ENCODE measurements around the gene EIF3F. TPM values are rescaled to one million over a fixed set of nuclear protein-coding genes. Genes with fewer than 3 reads are reported as not detected.

The EIF3F gene
- total and polyA plus RNA-seq, 10 of the 15 experiments (the other 5 are each of a cell fraction or from before 2014, with no cell fraction given), result 81.3 to 461 (median 213) TPM

DNA sequence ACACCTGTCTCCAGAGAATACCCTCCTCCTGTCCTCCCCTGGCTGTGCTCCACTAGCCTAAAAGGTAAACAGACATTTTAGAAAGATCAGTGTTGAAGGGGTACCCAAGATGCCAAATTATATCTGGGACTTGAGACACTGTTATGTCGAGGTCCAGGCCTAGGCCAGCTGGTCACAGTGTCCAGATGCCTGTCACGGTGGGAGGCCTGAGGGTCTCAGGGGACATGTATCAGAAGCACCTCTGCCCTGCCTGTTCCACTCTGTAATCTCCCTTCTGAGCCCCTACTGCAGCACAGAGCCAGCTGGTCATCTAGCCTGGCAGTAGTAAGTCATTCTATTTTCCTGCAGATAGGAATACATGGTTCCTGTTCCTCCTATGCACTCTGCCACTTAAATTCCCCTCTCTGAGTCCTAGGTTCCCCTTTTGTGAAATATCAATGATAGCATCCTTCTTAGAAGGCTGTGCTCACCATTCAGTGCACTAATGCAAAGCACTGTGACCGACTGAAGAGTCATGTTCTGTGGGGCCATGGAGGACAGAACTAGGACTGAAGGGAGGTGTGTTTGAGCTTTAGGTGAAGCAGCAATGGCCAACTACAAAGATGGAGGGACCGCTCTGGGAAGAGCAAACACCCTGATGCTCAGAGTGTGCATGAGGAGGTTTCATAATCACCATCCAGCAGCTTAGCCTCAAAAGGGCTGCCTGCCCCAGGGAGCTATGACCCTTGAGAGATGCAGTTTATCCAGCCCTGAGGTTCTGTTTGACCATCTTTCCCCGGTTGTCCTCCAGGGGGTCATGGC lies 49.1 kb downstream of the EIF3F start:
- Histone ChIP-seq H4K20me1 (ENCODE audit: control insufficient read depth, insufficient read depth) (no peaks in the 10 kb centered on the region), H3K36me3 (ENCODE audit: control insufficient read depth in 2 of 2, insufficient read depth in 2 of 2, low read length in 1 of 2) (no peaks in the 10 kb centered on the region), H3K4me2 (ENCODE audit: control insufficient read depth, insufficient read depth) (no peak overlapping the region), H3K4me1 (ENCODE audit: control insufficient read depth, insufficient read depth, low read length) (no peaks in the 10 kb centered on the region), H3K27ac (ENCODE audit: control insufficient read depth, insufficient read depth) (no peak overlapping the region), H3K9ac (ENCODE audit: control insufficient read depth, insufficient read depth, low read length) (no peak overlapping the region), H3K27me3 (replicated peaks in 1 of 2; ENCODE audit: control insufficient read depth in 2 of 2, insufficient read depth in 2 of 2, low read length in 1 of 2) (no peaks in the 10 kb centered on the region; a peak in 2 of 4 replicates), H2AFZ (ENCODE audit: control insufficient read depth, low read depth, low read length) (no peak overlapping the region), H3K4me3 (no peak overlapping the region), H3K9me3 (replicated peaks; ENCODE audit: control insufficient read depth, insufficient read depth, low read length) (no peaks in the 10 kb centered on the region), H3K79me2 (ENCODE audit: control insufficient read depth, insufficient read depth, low read length) (no peaks in the 10 kb centered on the region)
- ChIA-PET POLR2A (no interaction called here), RAD21 (ENCODE audit: unreplicated experiment) (interaction anchor here (0.8 kb wide), 1 partner anchor 62 kb away, joined by 3 read pairs; no protein-coding TSS in a partner anchor), SMC1A (ENCODE audit: uncharacterized antibody, unreplicated experiment) (no interaction called here), CTCF (interaction anchor here (0.7 to 3.6 kb wide), 5 partner anchors 8 to 63 kb away, joined by 3 to 47 read pairs (median 3); no protein-coding TSS in a partner anchor)
- no peak for FAIRE-seq
- no peak for ATAC-seq
- in situ Hi-C loops (cut with MboI), result no loop called here
- WGBS (ENCODE audit: insufficient coverage, insufficient replicate concordance, low lambda C conversion rate, missing lambda C conversion rate), result 26% methylated on average over 5 of the region's 5 CpGs
- no TSS peak for BruUV-seq (replicated peaks)
- intact Hi-C loops (cut with micrococcal nuclease; ENCODE audit: unreplicated experiment), result loop anchor here (10.0 kb wide), 1 partner anchor 169 kb away; no protein-coding TSS in a partner anchor
- no peak for DNase-seq (ENCODE audit: low read depth, low spot score)
- TF ChIP-seq, protein P1, sequence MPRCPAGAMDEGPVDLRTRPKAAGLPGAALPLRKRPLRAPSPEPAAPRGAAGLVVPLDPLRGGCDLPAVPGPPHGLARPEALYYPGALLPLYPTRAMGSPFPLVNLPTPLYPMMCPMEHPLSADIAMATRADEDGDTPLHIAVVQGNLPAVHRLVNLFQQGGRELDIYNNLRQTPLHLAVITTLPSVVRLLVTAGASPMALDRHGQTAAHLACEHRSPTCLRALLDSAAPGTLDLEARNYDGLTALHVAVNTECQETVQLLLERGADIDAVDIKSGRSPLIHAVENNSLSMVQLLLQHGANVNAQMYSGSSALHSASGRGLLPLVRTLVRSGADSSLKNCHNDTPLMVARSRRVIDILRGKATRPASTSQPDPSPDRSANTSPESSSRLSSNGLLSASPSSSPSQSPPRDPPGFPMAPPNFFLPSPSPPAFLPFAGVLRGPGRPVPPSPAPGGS (IDR thresholded peaks at IDR 0.05; ENCODE audit: borderline replicate concordance, insufficient read depth, low read depth, low read length, poor library complexity, severe bottlenecking), result no peak
- TF ChIP-seq JUNB (IDR thresholded peaks at IDR 0.05) (no peak), ZNF622 (IDR thresholded peaks at IDR 0.05) (no peak), CHD2 (IDR thresholded peaks at IDR 0.05; ENCODE audit: borderline replicate concordance, low read depth, low read length) (no peak), CBFB (IDR thresholded peaks at IDR 0.05; ENCODE audit: low read depth) (no peak), SUPT20H (IDR thresholded peaks at IDR 0.05; ENCODE audit: borderline replicate concordance, control insufficient read depth, low read depth, low read length) (no peak), MYB (IDR thresholded peaks at IDR 0.05; ENCODE audit: borderline replicate concordance, low read depth, low read length) (no peak), GABPA (IDR thresholded peaks at IDR 0.05; ENCODE audit: low read depth) (no peak), FOS (IDR thresholded peaks at IDR 0.05; ENCODE audit: borderline replicate concordance, extremely low read depth, insufficient read length) (no peak)
- TF ChIP-seq, protein P2, sequence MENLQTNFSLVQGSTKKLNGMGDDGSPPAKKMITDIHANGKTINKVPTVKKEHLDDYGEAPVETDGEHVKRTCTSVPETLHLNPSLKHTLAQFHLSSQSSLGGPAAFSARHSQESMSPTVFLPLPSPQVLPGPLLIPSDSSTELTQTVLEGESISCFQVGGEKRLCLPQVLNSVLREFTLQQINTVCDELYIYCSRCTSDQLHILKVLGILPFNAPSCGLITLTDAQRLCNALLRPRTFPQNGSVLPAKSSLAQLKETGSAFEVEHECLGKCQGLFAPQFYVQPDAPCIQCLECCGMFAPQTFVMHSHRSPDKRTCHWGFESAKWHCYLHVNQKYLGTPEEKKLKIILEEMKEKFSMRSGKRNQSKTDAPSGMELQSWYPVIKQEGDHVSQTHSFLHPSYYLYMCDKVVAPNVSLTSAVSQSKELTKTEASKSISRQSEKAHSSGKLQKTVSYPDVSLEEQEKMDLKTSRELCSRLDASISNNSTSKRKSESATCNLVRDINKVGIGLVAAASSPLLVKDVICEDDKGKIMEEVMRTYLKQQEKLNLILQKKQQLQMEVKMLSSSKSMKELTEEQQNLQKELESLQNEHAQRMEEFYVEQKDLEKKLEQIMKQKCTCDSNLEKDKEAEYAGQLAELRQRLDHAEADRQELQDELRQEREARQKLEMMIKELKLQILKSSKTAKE (IDR thresholded peaks at IDR 0.05; ENCODE audit: low read depth, poor library complexity, severe bottlenecking), result no peak
- TF ChIP-seq, protein P3, sequence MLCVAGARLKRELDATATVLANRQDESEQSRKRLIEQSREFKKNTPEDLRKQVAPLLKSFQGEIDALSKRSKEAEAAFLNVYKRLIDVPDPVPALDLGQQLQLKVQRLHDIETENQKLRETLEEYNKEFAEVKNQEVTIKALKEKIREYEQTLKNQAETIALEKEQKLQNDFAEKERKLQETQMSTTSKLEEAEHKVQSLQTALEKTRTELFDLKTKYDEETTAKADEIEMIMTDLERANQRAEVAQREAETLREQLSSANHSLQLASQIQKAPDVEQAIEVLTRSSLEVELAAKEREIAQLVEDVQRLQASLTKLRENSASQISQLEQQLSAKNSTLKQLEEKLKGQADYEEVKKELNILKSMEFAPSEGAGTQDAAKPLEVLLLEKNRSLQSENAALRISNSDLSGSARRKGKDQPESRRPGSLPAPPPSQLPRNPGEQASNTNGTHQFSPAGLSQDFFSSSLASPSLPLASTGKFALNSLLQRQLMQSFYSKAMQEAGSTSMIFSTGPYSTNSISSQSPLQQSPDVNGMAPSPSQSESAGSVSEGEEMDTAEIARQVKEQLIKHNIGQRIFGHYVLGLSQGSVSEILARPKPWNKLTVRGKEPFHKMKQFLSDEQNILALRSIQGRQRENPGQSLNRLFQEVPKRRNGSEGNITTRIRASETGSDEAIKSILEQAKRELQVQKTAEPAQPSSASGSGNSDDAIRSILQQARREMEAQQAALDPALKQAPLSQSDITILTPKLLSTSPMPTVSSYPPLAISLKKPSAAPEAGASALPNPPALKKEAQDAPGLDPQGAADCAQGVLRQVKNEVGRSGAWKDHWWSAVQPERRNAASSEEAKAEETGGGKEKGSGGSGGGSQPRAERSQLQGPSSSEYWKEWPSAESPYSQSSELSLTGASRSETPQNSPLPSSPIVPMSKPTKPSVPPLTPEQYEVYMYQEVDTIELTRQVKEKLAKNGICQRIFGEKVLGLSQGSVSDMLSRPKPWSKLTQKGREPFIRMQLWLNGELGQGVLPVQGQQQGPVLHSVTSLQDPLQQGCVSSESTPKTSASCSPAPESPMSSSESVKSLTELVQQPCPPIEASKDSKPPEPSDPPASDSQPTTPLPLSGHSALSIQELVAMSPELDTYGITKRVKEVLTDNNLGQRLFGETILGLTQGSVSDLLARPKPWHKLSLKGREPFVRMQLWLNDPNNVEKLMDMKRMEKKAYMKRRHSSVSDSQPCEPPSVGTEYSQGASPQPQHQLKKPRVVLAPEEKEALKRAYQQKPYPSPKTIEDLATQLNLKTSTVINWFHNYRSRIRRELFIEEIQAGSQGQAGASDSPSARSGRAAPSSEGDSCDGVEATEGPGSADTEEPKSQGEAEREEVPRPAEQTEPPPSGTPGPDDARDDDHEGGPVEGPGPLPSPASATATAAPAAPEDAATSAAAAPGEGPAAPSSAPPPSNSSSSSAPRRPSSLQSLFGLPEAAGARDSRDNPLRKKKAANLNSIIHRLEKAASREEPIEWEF (IDR thresholded peaks at IDR 0.05; ENCODE audit: insufficient replicate concordance, low read depth, low read length), result no peak
- TF ChIP-seq, protein P4, sequence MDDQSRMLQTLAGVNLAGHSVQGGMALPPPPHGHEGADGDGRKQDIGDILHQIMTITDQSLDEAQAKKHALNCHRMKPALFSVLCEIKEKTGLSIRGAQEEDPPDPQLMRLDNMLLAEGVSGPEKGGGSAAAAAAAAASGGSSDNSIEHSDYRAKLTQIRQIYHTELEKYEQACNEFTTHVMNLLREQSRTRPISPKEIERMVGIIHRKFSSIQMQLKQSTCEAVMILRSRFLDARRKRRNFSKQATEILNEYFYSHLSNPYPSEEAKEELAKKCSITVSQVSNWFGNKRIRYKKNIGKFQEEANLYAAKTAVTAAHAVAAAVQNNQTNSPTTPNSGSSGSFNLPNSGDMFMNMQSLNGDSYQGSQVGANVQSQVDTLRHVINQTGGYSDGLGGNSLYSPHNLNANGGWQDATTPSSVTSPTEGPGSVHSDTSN (IDR thresholded peaks at IDR 0.05; ENCODE audit: insufficient replicate concordance, low read depth, low read length), result no peak
